OCI-LY7 (cell line): ENCODE measurements around the gene CCNF. TPM values are rescaled to one million over a fixed set of nuclear protein-coding genes. Genes with fewer than 3 reads are reported as not detected.
A peak's percentile ranks its signal among the peaks of the same experiment; 100 is the strongest.

ENCODE experiments used
- BruUV-seq: library from RNA; stranded (reverse); fragments of 400-500 nt; replicated peaks from 2 replicates; lab custom pipeline; 2021; lab: Mats Ljungman, UMichigan
- CTCF ChIA-PET: fragments of 300-600 bp; sonication (Branson Sonifier 250); formaldehyde crosslinking; loops from one replicate; lab custom pipeline; 2022; ENCODE audit warnings: antibody characterized with exemption; ENCODE audit not compliant: unreplicated experiment; lab: Charles Lee
- POLR2A ChIA-PET: fragments of 300-600 bp; sonication (Branson Sonifier 250); formaldehyde crosslinking; loops from one replicate; lab custom pipeline; 2022; ENCODE audit warnings: antibody characterized with exemption; lab: Charles Lee
- DNase-seq: peaks from one replicate; pipeline ENCODE4 v3.0.0-alpha.2; 2015; ENCODE audit warnings: low spot score
- H2AFZ ChIP-seq: fragments of 200-600 bp; sonication (generic), shearing (Covaris generic); 2 replicates; pipeline ENCODE4 v1.6.1; 2014; ENCODE audit warnings: mild to moderate bottlenecking, antibody characterized with exemption, low read length, moderate library complexity
- H3K27ac ChIP-seq: fragments of 200-600 bp; sonication (generic); 2 replicates; pipeline ENCODE4 v1.5.1; 2014; ENCODE audit warnings: mixed run types, low read depth, mild to moderate bottlenecking, moderate library complexity, low read length, inconsistent platforms; ENCODE audit not compliant: poor library complexity, severe bottlenecking
- H3K36me3 ChIP-seq: fragments of 200-600 bp; sonication (generic); 2 replicates; pipeline ENCODE4 v1.6.1; 2014; ENCODE audit warnings: mild to moderate bottlenecking, antibody characterized with exemption, low read length, moderate library complexity, mixed read lengths; ENCODE audit not compliant: insufficient read depth
- H3K4me1 ChIP-seq: fragments of 200-600 bp; sonication (generic); 2 replicates; pipeline ENCODE4 v1.5.1; 2014; ENCODE audit warnings: mild to moderate bottlenecking, low read length; ENCODE audit not compliant: insufficient read depth, poor library complexity, severe bottlenecking
- H3K4me2 ChIP-seq: fragments of 200-600 bp; sonication (generic); 2 replicates; pipeline ENCODE4 v1.6.1; 2014; ENCODE audit warnings: mild to moderate bottlenecking, low read length
- H3K4me3 ChIP-seq: fragments of 200-600 bp; sonication (generic); 2 replicates; pipeline ENCODE4 v1.5.1; 2014; ENCODE audit warnings: mild to moderate bottlenecking, low read depth, low read length; ENCODE audit not compliant: poor library complexity, severe bottlenecking
- H3K79me2 ChIP-seq: fragments of 200-600 bp; sonication (generic); 2 replicates; pipeline ENCODE4 v1.6.1; 2016; ENCODE audit warnings: low read depth, mild to moderate bottlenecking, low read length, moderate library complexity, mixed read lengths; ENCODE audit not compliant: insufficient read depth
- H3K9me2 ChIP-seq: fragments of 200-600 bp; sonication (generic); 2 replicates; pipeline ENCODE4 v1.6.1; 2016; ENCODE audit warnings: mild to moderate bottlenecking, low read length, mixed read lengths; ENCODE audit not compliant: insufficient read depth
- H3K9me3 ChIP-seq: fragments of 200-600 bp; sonication (generic); 2 replicates; pipeline ENCODE4 v1.6.1; 2014; ENCODE audit warnings: mild to moderate bottlenecking, mixed run types, low read length, mixed read lengths
- H4K20me1 ChIP-seq: fragments of 200-600 bp; sonication (generic); 2 replicates; pipeline ENCODE4 v1.6.1; 2014; ENCODE audit warnings: mild to moderate bottlenecking, antibody characterized with exemption, low read length, moderate library complexity, mixed read lengths; ENCODE audit not compliant: insufficient read depth
- CTCF ChIP-seq: fragments of 200-600 bp; sonication (generic); conservative IDR thresholded peaks from 2 replicates; pipeline ENCODE4 v1.5.1; 2014; ENCODE audit warnings: mild to moderate bottlenecking, antibody characterized with exemption, low read length, moderate library complexity, mixed read lengths
- EZH2phosphoT487 ChIP-seq: fragments of 200-600 bp; sonication (generic); IDR thresholded peaks from 2 replicates; pipeline ENCODE4 v1.6.1; 2018; ENCODE audit warnings: low read depth, borderline replicate concordance, mild to moderate bottlenecking, mixed run types, antibody characterized with exemption, low read length, moderate library complexity, mixed read lengths
- intact Hi-C: fragments of 100-400 bp; cut with micrococcal nuclease; formaldehyde crosslinking; loops from one replicate; pipeline ENCODE4 v1.10.0; 2022; ENCODE audit not compliant: unreplicated experiment
- total RNA-seq, 2 experiments: library from RNA; depleted of rRNA in 1 of 2; stranded (reverse); fragments of >200 nt in 1 of 2; shearing (Covaris generic) in 1 of 2; gene quantifications; 2 replicates each; pipeline ENCODE4 v1.2.3, GENCODE V29; 2014 to 2022

Gene CCNF
- total RNA-seq, 2 experiments from 2014 or later = 82.1 to 83.3 TPM

- H3K4me1 ChIP-seq = peaks cover 41% of the 10 kb centered on the region
- no peaks in the 10 kb centered on the region for H4K20me1 ChIP-seq
- intact Hi-C loops = no loop called here
- H2AFZ ChIP-seq = no peak overlapping the region
- TF ChIP-seq EZH2phosphoT487 (no peak), CTCF (no peak)
- peak overlapping the region; percentile 79 for H3K4me3 ChIP-seq
- H3K4me2 ChIP-seq = peak overlapping the region; percentile 99
- ChIA-PET CTCF (no interaction called here), POLR2A (interaction anchor here (0.6 kb wide), 1 partner anchor 50 kb away, joined by 4 read pairs; no protein-coding TSS in a partner anchor)
- no peak for DNase-seq
- H3K36me3 ChIP-seq = peaks cover 67% of the 10 kb centered on the region
- peak overlapping the region; percentile 69 for H3K27ac ChIP-seq
- peaks cover 18% of the 10 kb centered on the region; the same call in 1 of the 2 replicates for H3K79me2 ChIP-seq
- BruUV-seq = no TSS peak
- no peaks in the 10 kb centered on the region for H3K9me2 ChIP-seq
- H3K9me3 ChIP-seq = no peaks in the 10 kb centered on the region
Observed at GRCh38 chr16:2460916-2461315, 31.7 kb downstream of the CCNF start.

- no peak for TF ChIP-seq CTCF
- no peak for TF ChIP-seq EZH2phosphoT487
- Histone ChIP-seq H3K9me2 (no peaks in the 10 kb centered on the region), H3K79me2 (peaks cover 18% of the 10 kb centered on the region; the same call in 1 of the 2 replicates), H3K4me2 (peak overlapping the region; percentile 99; the same call in 1 of the 2 replicates), H2AFZ (no peak overlapping the region), H3K4me1 (peaks cover 51% of the 10 kb centered on the region), H3K27ac (no peak overlapping the region), H3K36me3 (peaks cover 54% of the 10 kb centered on the region), H4K20me1 (no peaks in the 10 kb centered on the region), H3K9me3 (no peaks in the 10 kb centered on the region), H3K4me3 (peak overlapping the region; percentile 79)
- POLR2A ChIA-PET = interaction anchor here (0.8 kb wide), 1 partner anchor 444 kb away, joined by 3 read pairs; no protein-coding TSS in a partner anchor
- no TSS peak for BruUV-seq
- no peak for DNase-seq
- intact Hi-C loops = no loop called here
- CTCF ChIA-PET = interaction anchor here (1.2 kb wide), 1 partner anchor 32 kb away, joined by 3 read pairs; no protein-coding TSS in a partner anchor
Observed at GRCh38 chr16:2462031-2462866, 33.0 kb downstream of the CCNF start.
